Psoas muscle (tissue), 8 donors: ENCODE measurements around the gene COPRS. TPM values are rescaled to one million over a fixed set of nuclear protein-coding genes. Genes with fewer than 3 reads are reported as not detected.
A peak's percentile ranks its signal among the peaks of the same experiment; 100 is the strongest.

Source experiments
- ATAC-seq, 4 donors: fragments of 200-7000 bp; cut with Tn5 transposase; one replicate each; pipeline ENCODE4 v1.9.1; 2020; ENCODE audit warnings: moderate library complexity in 3 of 4, mild to moderate bottlenecking in 2 of 4
- DNase-seq, 2 donors: peaks; one replicate each; pipeline ENCODE4 v3.0.0-alpha.2; 2020
- H3K27ac ChIP-seq: fragments of 200-600 bp; one replicate; pipeline ENCODE4 v1.8.0; 2022
- H3K27me3 ChIP-seq, 3 donors: fragments of 200-600 bp in 1 of 3; one replicate each; pipeline versions ENCODE4 v1.6.1 to v1.8.0; 2013 to 2022; ENCODE audit warnings: low read length in 2 of 3, mild to moderate bottlenecking in 2 of 3, moderate library complexity in 1 of 3; ENCODE audit not compliant: insufficient read depth in 3 of 3
- H3K36me3 ChIP-seq, 2 donors: fragments of 200-600 bp in 1 of 2; one replicate each; pipeline versions ENCODE4 v1.6.1 to v1.8.0; 2013 to 2022; ENCODE audit warnings: low read depth in 1 of 2, mild to moderate bottlenecking in 1 of 2, moderate library complexity in 1 of 2; ENCODE audit not compliant: insufficient read depth in 1 of 2
- H3K4me1 ChIP-seq: fragments of 200-600 bp; one replicate; pipeline ENCODE4 v1.8.0; 2022
- H3K4me3 ChIP-seq: fragments of 200-600 bp; one replicate; pipeline ENCODE4 v1.8.0; 2022; ENCODE audit warnings: mild to moderate bottlenecking
- H3K9me3 ChIP-seq: fragments of 200-600 bp; one replicate; pipeline ENCODE4 v1.8.0; 2022
- CTCF ChIP-seq: fragments of 200-600 bp; IDR thresholded peaks from one replicate; pipeline ENCODE4 v1.8.0; 2022; ENCODE audit warnings: antibody characterized with exemption
- WGBS, 3 donors: extraction: QIAGEN DNeasy Blood & Tissue Kit; methylation state at CpG; one replicate each; pipeline versions ENCODE4 v1.1.6 to v1.1.7; 2013; 5-methylcytosine and 5-hydroxymethylcytosine counted together
- intact Hi-C, 2 donors: fragments of 100-400 bp; cut with DNase I; formaldehyde crosslinking; loops; one replicate each; pipeline versions ENCODE4 v1.11.0 to v1.14.2; 2022
- polyA plus RNA-seq, 3 donors: library from polyadenylated mRNA; stranded (reverse); fragments of 200-250 nt; gene quantifications; one replicate each; pipeline ENCODE4 v1.2.3, GENCODE V29; 2013
- total RNA-seq, 4 donors: library from RNA; stranded (reverse); fragmentation: NEBNext Ultra II Directional in 2 of 4; extraction: Animal tissue kit (Norgen Biotek cat#: 25700) in 2 of 4; gene quantifications; one replicate each; pipeline versions ENCODE4 v1.2.1 to v1.2.4, GENCODE V29; 2021 to 2023
- donor health status: healthy with polysubstance abuse.
- donor health status: DM: no; HTN: no; CAD: no; lungs with moderate emphysema.
- donor health status: Bipolar disorder and iron deficiency.
- donor health status: healthy.
- donor health status: DM: yes; HTN: yes; CAD: no.
- donor health status: DM: no; HTN: no; CAD: no.
- donor health status: DM: no; HTN: no; CAD: no.
- donor health status: DM: yes; HTN: yes; CAD: no.

Gene COPRS
- total and polyA plus RNA-seq, 7 donors = 35.2 to 109 (median 54.5) TPM

- no peak overlapping the region for H3K27ac ChIP-seq
Observed at GRCh38 chr17:31843070-31843745, 15.8 kb downstream of the COPRS start.

GRCh38 chr17:31842195-31843069 is 16.6 kb downstream of the COPRS start:
- H3K4me3 ChIP-seq = peak overlapping the region; percentile 37
- no peaks in the 10 kb centered on the region for H3K9me3 ChIP-seq
- intact Hi-C loops = loop anchor here (1.0 to 10.0 kb wide), 4 partner anchors 148 to 405 kb away; no protein-coding TSS in a partner anchor
- WGBS, 3 donors = 13 to 18% (median 16%) methylated on average over 22 of the region's 22 CpGs
- H3K27ac ChIP-seq = no peak overlapping the region
- H3K27me3 ChIP-seq = no peaks in the 10 kb centered on the region
- peak; percentile 97 for TF ChIP-seq CTCF
- DNase-seq = peak; percentile 57 to 76
- no peaks in the 10 kb centered on the region for H3K36me3 ChIP-seq
- peak; percentile 86 to 96 (median 90) for ATAC-seq
- peaks cover 16% of the 10 kb centered on the region for H3K4me1 ChIP-seq

More at GRCh38 chr17:31843070-31843745, 15.8 kb downstream of the COPRS start:
- DNase-seq = peak; percentile 52 to 69
- H3K36me3 ChIP-seq = no peaks in the 10 kb centered on the region
- peak; percentile 26 to 61 (median 38) for ATAC-seq
- no peak for TF ChIP-seq CTCF
- H3K9me3 ChIP-seq = no peaks in the 10 kb centered on the region
- H3K4me3 ChIP-seq = peak overlapping the region; percentile 37
- peaks cover 16% of the 10 kb centered on the region for H3K4me1 ChIP-seq
- intact Hi-C loops = loop anchor here (1.0 to 10.0 kb wide), 4 partner anchors 148 to 406 kb away; no protein-coding TSS in a partner anchor
- no peaks in the 10 kb centered on the region for H3K27me3 ChIP-seq
- WGBS, 3 donors = 34 to 42% (median 38%) methylated on average over 8 of the region's 8 CpGs

GRCh38 chr17:31841850-31842194 is 17.2 kb downstream of the COPRS start:
- H3K9me3 ChIP-seq = no peaks in the 10 kb centered on the region
- DNase-seq (no peak), ATAC-seq (no peak)
- no peaks in the 10 kb centered on the region for H3K27me3 ChIP-seq
- peaks cover 16% of the 10 kb centered on the region for H3K4me1 ChIP-seq
- no peak overlapping the region for H3K4me3 ChIP-seq
- intact Hi-C loops = loop anchor here (2.0 to 10.0 kb wide), 4 partner anchors 147 to 405 kb away; no protein-coding TSS in a partner anchor
- WGBS, 3 donors = 65 to 79% (median 73%) methylated on average over 5 of the region's 5 CpGs
- TF ChIP-seq CTCF = no peak
- no peaks in the 10 kb centered on the region for H3K36me3 ChIP-seq
- H3K27ac ChIP-seq = no peak overlapping the region

- Histone ChIP-seq H3K4me3 (no peak overlapping the region), H3K36me3 (no peaks in the 10 kb centered on the region), H3K27me3 (no peaks in the 10 kb centered on the region), H3K4me1 (peaks cover 14% of the 10 kb centered on the region), H3K27ac (no peak overlapping the region), H3K9me3 (no peaks in the 10 kb centered on the region)
- intact Hi-C loops = no loop called here
- DNase-seq (no peak), ATAC-seq (no peak)
- WGBS, 3 donors = 86 to 89% (median 88%) methylated on average over 5 of the region's 5 CpGs
- TF ChIP-seq CTCF = no peak
Observed at GRCh38 chr17:31838636-31839225, 20.3 kb downstream of the COPRS start.
